GM12873 (cell line): ENCODE results near the gene TUT1.

ENCODE experiments used
- TF ChIP-seq, protein P1 (sequence below): IDR thresholded peaks from 2 replicates; pipeline ENCODE4 v1.5.1; 2012; ENCODE audit warnings: low read depth, mild to moderate bottlenecking, moderate library complexity, low read length, control low read depth; ENCODE audit not compliant: insufficient read depth; ENCODE audit errors: missing control alignments

Gene TUT1

DNA sequence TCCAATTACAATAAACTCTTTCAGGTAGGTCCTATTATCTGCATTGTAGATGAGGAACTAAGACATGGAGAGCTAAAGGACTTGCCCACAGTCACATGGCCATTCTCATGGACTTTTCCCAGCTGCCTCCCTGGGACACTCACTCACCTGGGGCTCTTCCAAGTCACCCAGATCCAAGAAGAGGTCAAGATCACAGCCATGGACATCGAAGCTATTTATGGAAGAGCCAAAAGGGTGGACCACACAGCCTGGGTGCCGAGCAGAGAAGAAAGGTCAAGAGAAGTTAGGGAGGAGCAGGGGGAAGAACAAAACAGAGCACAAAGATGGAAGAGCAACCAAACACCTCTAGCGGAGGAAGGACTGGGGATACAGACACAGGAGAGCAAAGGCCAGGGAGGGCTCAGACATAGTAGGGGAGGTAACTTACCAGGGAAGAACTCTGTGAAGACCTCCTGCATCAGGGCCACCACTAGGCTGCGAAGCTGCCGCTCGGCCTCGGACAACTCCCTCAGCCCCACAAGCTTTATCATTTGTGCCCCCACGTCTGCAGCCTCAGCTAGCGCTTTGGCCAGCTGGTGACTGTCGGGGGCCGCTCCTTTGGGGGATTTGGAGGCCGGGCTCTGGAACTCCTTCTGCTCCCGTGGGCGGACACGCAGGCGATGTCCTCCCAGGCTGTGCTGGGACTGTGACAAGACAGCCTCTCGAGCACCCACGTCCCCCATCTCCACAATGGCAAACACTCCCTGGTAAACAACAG lies 10.2 kb downstream of the TUT1 start:
- TF ChIP-seq, protein P1, sequence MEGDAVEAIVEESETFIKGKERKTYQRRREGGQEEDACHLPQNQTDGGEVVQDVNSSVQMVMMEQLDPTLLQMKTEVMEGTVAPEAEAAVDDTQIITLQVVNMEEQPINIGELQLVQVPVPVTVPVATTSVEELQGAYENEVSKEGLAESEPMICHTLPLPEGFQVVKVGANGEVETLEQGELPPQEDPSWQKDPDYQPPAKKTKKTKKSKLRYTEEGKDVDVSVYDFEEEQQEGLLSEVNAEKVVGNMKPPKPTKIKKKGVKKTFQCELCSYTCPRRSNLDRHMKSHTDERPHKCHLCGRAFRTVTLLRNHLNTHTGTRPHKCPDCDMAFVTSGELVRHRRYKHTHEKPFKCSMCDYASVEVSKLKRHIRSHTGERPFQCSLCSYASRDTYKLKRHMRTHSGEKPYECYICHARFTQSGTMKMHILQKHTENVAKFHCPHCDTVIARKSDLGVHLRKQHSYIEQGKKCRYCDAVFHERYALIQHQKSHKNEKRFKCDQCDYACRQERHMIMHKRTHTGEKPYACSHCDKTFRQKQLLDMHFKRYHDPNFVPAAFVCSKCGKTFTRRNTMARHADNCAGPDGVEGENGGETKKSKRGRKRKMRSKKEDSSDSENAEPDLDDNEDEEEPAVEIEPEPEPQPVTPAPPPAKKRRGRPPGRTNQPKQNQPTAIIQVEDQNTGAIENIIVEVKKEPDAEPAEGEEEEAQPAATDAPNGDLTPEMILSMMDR = no peak

DNA sequence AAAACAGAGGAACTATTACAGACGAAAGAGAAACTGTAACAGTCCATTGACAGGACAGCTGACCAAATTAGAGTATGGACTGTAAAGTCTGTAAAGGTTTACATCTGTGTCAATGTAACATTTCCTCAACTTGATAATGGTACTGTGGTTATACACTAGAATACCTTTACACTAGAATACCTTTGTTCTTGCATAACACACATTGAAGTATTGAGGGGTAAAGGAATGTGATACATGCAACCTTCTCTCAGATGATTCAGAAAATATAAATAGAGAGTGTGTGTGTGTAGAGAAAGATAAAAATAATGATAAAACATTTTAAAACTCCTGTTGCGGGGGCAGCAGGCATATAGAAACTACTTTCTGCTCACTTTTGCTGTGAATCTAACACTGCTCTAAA lies 12.1 kb downstream of the TUT1 start:
- TF ChIP-seq, protein P1 = no peak

DNA sequence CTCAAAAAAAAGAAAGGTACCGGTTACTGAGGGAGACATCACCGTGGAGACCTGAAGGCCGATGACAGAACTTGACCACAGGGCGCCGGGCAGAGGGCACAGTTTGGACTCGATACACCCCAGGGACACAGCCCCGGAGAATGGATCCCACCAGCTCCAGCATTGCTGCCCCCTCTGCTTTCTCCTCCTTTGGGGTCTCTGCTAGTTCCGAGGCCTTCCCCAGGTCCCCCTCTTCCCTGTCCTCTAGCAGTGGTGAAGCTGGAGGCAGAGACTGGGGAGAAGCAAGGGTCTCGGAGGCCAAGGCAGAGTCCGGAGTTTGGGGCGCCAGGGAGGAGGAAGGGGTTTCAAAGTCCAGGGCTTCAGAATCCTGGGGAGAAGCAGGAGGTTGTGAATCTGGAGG lies 12.8 kb downstream of the TUT1 start:
- TF ChIP-seq, protein P1 = no peak

DNA sequence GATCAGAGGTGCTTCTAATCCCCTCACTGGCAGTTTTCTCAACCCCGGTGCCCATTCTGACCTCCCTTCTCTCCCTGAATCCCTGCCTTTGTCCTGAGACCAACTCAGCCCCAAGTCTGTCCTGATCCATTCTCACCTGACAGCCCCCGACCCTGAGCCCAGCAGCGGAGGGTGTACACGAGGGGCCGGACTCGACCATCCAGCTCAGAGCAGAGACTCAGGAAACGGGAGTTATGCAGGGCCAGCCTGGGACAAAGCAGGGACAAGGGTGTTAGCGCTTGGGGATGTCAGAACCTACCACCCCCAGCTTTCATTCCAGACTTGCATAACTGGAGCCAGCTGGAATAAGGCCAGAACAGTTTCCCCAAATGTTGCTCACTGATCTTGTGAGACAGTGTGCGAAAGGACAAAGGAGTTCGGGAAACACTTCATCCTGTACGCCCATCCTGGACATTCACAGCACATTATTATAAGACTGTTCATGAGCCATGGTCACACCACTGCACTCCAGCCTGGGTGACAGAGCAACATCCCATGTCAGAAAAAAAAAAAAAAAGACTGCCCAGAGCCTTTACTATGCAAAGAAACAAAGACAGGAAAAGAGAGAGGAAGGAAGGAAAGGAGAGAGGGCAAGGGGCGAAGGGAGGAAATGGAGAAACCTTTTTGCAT lies 14.1 kb downstream of the TUT1 start:
- TF ChIP-seq, protein P1 = no peak

DNA sequence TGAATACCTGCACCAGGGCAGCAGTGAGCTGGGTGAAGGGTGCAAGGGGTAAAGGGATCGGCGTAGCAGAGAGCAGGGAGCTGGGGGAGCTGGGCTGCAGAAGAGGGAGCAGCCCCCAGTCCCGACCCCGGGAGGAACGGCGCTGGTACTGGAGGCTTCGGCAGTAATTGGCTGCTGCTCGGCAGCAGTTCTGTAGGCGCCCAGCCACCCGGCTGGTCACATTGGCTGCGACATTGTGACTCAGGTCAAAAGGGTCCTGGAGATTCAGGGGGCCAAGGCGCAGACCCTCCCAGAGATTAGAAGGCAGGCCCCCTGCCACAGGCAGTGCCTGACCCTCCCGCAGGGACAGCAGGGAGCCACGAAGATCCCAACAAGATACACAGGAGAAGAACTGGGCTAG lies 15.5 kb downstream of the TUT1 start:
- TF ChIP-seq, protein P1 = no peak

DNA sequence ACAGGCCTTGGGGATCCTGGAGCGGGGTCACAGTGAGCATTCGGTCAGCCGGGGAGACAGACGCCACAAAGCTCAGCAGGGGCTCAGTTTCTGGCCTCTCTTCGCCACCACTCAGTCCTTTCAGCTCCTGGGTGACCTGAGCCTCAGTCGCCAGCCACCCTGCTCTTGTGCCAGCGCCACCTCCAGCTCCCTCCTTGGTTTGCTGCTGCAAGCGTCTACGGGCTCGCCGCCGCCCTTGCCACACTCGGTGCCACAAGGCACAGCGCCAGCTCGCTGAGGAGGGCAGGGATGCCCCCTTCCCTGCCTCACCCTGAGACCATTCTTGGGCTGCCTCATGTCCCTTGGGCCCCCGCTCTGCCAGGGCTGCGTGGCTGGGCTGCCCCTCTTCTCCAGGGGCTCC lies 16.2 kb downstream of the TUT1 start:
- TF ChIP-seq, protein P1 = no peak

DNA sequence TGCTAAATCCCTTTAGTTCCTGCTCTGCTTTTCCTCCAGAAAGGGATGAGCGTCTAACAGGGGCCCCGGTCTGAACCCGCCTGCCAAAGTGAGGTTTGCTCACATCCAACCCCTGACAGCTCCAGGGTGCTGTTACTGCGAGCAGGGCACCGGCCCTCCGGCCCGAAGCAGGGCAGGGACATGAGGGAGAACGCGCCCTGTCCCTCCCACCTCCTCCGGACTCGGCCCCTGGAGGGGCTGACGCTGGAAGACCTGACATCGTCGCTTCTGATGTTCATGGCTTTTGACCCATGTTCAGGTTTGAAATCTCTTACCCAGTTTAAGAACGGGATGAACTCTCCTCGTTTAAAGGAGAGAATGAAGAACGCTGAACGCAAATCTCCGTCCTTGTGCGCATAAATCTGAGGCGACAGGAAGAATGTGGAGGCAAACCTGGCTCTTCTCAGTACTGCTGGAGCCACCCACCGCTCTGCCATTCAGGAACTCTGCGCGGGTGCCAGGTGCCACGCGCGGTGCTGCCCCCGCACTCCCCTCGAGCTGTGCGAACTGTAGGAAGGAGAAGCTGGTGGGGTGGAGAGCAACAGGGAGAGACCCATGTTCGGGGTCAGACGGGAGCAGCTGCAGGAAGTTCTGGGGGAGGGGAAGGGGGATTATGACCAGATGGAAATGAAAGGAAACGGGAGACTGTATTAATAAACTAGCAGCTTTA lies 16.8 kb downstream of the TUT1 start:
- TF ChIP-seq, protein P1 = no peak
